ENCODE results near the gene STK38.

STK38 gene

DNA sequence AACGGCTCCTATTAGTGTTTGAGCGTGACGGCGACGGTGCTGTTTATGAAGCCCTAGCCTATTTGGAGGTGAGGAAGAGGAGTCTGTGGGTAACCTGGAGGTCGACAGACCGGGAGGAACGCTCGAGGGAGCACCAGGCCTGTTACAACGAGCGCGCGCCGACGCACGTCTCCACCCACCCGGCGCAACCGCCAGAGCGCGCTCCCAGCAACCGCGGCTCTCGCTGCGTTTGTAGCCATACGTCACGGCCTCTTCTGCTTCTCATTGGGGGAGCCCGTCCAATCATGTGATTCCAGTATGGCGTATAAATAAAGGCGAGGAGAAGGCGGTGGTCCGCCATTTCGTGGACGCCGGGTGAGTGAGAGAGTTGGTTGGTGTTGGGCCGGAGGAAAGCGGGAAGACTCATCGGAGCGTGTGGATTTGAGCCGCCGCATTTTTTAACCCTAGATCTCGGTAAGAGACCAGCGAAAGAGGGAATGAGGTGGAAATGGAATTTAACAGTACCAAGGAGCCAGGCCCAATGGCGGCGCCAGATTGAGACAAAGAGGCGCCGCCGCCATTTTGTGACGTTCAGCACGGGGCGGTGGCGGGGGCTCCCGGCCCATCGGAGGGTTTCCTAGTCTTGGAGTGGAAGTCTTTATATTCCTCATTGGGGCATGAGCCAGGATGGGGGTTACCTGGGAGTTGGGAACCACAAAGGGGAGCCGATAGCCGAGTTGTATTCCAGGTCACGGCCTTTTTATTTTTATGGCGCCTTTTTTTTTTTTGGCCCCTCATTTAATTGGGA is 46.9 kb upstream of the STK38 start, which contains the start of gene SRSF3:
TSS of gene SRSF3 (plus strand) at position 334 of the 787 bp plus-strand sequence. CDS start 2,401 bp downstream, outside the sequence.
- Histone ChIP-seq H3K27me3 (ENCODE audit: control insufficient read depth, low read length) (no peaks in the 10 kb centered on the region), H3K9me3 (ENCODE audit: control insufficient read depth, insufficient read depth, low read length) (no peaks in the 10 kb centered on the region), H3F3A (ENCODE audit: control insufficient read depth, insufficient read depth) (peaks cover 76% of the 10 kb centered on the region), H3K36me3 (ENCODE audit: control insufficient read depth, low read length) (peaks cover 51% of the 10 kb centered on the region), H4K20me1 (ENCODE audit: control insufficient read depth, insufficient read depth, low read depth, low read length) (peaks cover 45% of the 10 kb centered on the region), H3K27ac (ENCODE audit: low read depth, low read length) (peak within 1 kb of the TSS; percentile 99), H3K4me1 (ENCODE audit: control insufficient read depth, low read length) (peaks cover 67% of the 10 kb centered on the region), H3K79me2 (ENCODE audit: control insufficient read depth, low read length) (peaks cover 52% of the 10 kb centered on the region), H3K4me3 (ENCODE audit: low read length) (peak within 1 kb of the TSS; percentile 95), H3K9me2 (replicated peaks; ENCODE audit: control insufficient read depth, low read length) (no peaks in the 10 kb centered on the region), H3K4me2 (ENCODE audit: low read length) (peak within 1 kb of the TSS; percentile 97)
- TF ChIP-seq CTCF (IDR thresholded peaks at IDR 0.05; ENCODE audit: low read depth, low read length, poor library complexity, severe bottlenecking), result peak; percentile 42
- TF ChIP-seq EZH2phosphoT487 (IDR thresholded peaks at IDR 0.05; ENCODE audit: borderline replicate concordance, low read length), result no peak

- H3K79me2 ChIP-seq (ENCODE audit: control insufficient read depth, low read length), result peaks cover 45% of the 10 kb centered on the region
- H3K9me3 ChIP-seq (ENCODE audit: control insufficient read depth, insufficient read depth, low read length), result no peaks in the 10 kb centered on the region
- no peak for TF ChIP-seq EZH2phosphoT487 (IDR thresholded peaks at IDR 0.05; ENCODE audit: borderline replicate concordance, low read length)
- no peak for TF ChIP-seq CTCF (IDR thresholded peaks at IDR 0.05; ENCODE audit: low read depth, low read length, poor library complexity, severe bottlenecking)
- H3K4me3 ChIP-seq (ENCODE audit: low read length), result peak overlapping the region; percentile 95
- peaks cover 44% of the 10 kb centered on the region for H3K36me3 ChIP-seq (ENCODE audit: control insufficient read depth, low read length)
- H3K4me2 ChIP-seq (ENCODE audit: low read length), result peak overlapping the region; percentile 97
- no peaks in the 10 kb centered on the region for H3K27me3 ChIP-seq (ENCODE audit: control insufficient read depth, low read length)
- H3K4me1 ChIP-seq (ENCODE audit: control insufficient read depth, low read length), result peaks cover 61% of the 10 kb centered on the region
- H4K20me1 ChIP-seq (ENCODE audit: control insufficient read depth, insufficient read depth, low read depth, low read length), result peaks cover 38% of the 10 kb centered on the region
- H3K9me2 ChIP-seq (replicated peaks; ENCODE audit: control insufficient read depth, low read length), result no peaks in the 10 kb centered on the region
- H3K27ac ChIP-seq (ENCODE audit: low read depth, low read length), result peak overlapping the region; percentile 99
- H3F3A ChIP-seq (ENCODE audit: control insufficient read depth, insufficient read depth), result peaks cover 70% of the 10 kb centered on the region
Observed at GRCh38 chr6:36593569-36594028, 46.3 kb upstream of the STK38 start.

- Histone ChIP-seq H3F3A (ENCODE audit: control insufficient read depth, insufficient read depth) (peaks cover 56% of the 10 kb centered on the region), H4K20me1 (ENCODE audit: control insufficient read depth, insufficient read depth, low read depth, low read length) (peaks cover 26% of the 10 kb centered on the region), H3K27me3 (ENCODE audit: control insufficient read depth, low read length) (no peaks in the 10 kb centered on the region), H3K36me3 (ENCODE audit: control insufficient read depth, low read length) (peaks cover 31% of the 10 kb centered on the region), H3K79me2 (ENCODE audit: control insufficient read depth, low read length) (peaks cover 32% of the 10 kb centered on the region), H3K4me2 (ENCODE audit: low read length) (peak overlapping the region; percentile 97), H3K4me1 (ENCODE audit: control insufficient read depth, low read length) (peaks cover 49% of the 10 kb centered on the region), H3K9me3 (ENCODE audit: control insufficient read depth, insufficient read depth, low read length) (no peaks in the 10 kb centered on the region), H3K27ac (ENCODE audit: low read depth, low read length) (peak overlapping the region; percentile 99), H3K4me3 (ENCODE audit: low read length) (peak overlapping the region; percentile 95), H3K9me2 (replicated peaks; ENCODE audit: control insufficient read depth, low read length) (no peaks in the 10 kb centered on the region)
- TF ChIP-seq EZH2phosphoT487 (IDR thresholded peaks at IDR 0.05; ENCODE audit: borderline replicate concordance, low read length), result no peak
- TF ChIP-seq CTCF (IDR thresholded peaks at IDR 0.05; ENCODE audit: low read depth, low read length, poor library complexity, severe bottlenecking), result no peak
Observed at GRCh38 chr6:36592221-36592655, 45.0 kb upstream of the STK38 start.
